ENCODE data around the gene CCDC85B.
A peak's percentile ranks its signal among the peaks of the same experiment; 100 is the strongest.

Gene CCDC85B

DNA sequence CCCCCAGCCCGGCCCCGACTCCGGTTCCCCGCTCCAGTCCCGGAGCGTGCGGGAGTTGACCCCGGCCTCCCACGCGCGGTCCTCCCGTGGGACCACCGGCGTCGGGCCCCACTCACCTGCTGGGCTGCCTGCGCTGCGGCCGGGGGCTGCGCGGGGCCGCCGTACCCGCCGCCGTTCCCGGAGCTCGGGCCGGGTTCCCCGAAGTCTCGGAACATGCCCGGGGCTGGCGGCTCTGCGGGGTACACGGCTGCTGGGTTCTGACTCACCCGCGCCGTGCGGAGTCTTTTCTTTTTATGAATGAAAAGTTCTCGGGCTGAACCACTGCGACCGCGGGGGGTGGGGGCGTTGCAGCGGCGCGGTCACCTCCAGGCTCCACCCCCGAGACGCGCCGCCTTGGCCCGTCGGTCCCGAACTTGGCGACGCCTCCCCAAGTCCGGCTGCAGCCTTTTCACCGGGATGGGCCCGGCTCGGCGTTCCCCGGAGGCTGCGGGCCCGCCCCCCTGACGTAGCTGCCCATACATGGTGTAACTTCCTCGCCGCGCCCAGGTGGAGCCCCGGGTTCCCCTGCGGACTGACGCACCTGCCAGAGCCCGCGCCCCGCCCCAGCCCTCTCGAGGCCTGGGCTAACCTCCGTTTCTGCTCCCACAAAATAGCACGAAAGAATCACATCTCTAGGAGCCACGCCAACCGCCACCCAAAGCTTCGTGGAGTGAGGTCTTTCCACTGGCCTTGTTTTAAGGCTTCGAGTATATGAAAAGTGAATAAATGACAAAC, 9.8 kb downstream of the CCDC85B start, which contains the start of gene FOSL1:
FOSL1 (minus strand) TSS at position 264 of the 774 bp plus-strand sequence; CDS start at position 215, 49 bp downstream.
- TF ChIP-seq, protein P1, sequence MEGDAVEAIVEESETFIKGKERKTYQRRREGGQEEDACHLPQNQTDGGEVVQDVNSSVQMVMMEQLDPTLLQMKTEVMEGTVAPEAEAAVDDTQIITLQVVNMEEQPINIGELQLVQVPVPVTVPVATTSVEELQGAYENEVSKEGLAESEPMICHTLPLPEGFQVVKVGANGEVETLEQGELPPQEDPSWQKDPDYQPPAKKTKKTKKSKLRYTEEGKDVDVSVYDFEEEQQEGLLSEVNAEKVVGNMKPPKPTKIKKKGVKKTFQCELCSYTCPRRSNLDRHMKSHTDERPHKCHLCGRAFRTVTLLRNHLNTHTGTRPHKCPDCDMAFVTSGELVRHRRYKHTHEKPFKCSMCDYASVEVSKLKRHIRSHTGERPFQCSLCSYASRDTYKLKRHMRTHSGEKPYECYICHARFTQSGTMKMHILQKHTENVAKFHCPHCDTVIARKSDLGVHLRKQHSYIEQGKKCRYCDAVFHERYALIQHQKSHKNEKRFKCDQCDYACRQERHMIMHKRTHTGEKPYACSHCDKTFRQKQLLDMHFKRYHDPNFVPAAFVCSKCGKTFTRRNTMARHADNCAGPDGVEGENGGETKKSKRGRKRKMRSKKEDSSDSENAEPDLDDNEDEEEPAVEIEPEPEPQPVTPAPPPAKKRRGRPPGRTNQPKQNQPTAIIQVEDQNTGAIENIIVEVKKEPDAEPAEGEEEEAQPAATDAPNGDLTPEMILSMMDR (IDR thresholded peaks at IDR 0.05; ENCODE audit: low read depth, low read length), result no peak
- DNase-seq (ENCODE audit: extremely low read depth, low read depth), result peak; percentile 94

DNA sequence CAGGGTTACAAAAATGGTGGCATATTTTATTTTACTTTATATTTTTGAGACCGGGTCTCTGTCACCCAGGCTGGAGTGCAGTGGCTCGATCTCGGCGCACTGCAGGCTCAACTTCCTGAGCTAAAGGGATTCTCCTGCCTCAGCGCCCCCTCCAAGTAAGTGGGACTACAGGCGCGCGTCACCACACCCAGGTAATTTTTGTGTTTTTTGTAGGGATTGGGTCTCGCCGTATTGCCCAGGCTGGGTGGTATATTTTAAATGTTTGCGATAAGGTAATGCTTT, 10.4 kb downstream of the CCDC85B start:
- DNase-seq (ENCODE audit: extremely low read depth, low read depth), result no peak
- TF ChIP-seq, protein P1 (IDR thresholded peaks at IDR 0.05; ENCODE audit: low read depth, low read length), result no peak

DNA sequence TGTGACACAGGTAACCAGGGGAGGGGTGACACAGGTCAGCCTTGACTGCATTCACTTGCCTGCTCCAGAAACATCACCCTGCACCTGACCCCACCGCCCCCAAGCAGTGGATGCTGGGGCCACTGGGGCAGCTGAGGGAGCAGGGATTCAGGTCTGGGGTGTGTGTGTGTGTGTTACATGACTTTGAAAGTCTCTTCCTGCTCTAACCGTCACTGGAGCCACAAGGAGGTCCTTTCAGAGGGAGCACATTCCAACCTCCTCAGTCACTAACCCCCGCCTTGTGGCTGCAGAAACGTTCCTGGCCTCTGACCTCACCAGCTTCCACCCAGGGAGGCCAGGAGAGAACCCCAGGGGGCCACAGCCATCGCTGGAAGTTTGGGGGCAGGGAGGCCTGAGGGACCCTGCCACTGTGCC, 12.6 kb downstream of the CCDC85B start:
- TF ChIP-seq, protein P1 (IDR thresholded peaks at IDR 0.05; ENCODE audit: low read depth, low read length), result no peak
- DNase-seq (ENCODE audit: extremely low read depth, low read depth), result peak; percentile 60

DNA sequence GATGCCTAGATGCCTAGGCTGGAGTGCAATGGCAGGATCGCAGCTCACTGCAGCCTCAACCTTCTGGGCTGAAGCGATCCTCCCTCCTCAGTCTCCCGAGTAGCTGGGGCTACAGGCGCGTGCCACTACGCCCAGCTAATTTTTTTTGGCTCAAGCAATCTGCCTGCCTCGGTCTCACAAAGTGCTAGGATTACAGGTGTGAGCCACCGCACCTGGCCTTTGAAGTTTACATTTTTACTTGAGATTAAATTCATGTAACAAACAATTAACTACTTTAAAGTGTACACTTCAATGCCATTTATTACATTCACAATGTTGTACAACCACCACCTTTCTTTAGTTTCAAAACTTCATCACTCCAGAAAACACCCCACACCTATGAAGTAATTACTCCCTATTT, 13.2 kb downstream of the CCDC85B start:
- TF ChIP-seq, protein P1 (IDR thresholded peaks at IDR 0.05; ENCODE audit: low read depth, low read length), result no peak
- DNase-seq (ENCODE audit: extremely low read depth, low read depth), result no peak

DNA sequence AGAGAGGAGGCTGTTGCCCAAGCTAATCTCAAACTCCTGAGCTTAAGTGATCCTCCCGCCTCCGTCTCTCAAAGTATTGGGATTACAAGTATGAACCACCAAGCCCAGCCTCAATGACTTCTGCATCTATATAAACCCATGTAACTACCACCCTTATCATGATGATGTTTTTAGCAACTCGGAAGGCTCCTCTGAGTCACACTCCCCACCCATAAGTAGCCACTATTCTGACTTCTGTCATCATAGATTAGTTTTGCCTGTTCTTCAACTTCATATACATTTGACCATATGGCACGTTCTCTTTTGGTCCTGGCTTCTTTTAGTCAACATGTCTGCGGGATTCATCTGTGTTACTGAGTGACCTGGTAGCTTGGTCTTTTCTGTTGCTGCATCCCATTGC, 16.1 kb downstream of the CCDC85B start:
- no peak for DNase-seq (ENCODE audit: extremely low read depth, low read depth)
- TF ChIP-seq, protein P1 (IDR thresholded peaks at IDR 0.05; ENCODE audit: low read depth, low read length), result no peak

DNA sequence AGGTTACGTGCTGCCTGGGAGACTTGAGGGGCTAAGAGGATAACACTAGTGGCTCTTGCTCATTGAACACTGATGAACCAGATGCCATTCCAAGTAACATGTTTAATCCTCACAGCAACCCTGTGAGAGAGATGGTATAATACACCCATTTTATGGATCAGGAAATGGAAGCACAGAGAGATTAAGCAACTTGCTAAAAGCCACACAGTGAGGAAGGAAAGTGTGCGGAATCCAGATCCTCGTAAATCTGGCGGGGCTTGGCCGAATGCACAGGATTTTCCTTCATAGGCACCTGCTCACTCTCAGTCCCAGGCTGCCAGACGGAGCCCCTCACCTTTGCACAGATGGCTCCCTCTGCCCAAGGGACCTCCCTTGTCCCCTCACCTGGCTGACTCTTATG, 17.4 kb downstream of the CCDC85B start:
- TF ChIP-seq, protein P1 (IDR thresholded peaks at IDR 0.05; ENCODE audit: low read depth, low read length), result no peak
- DNase-seq (ENCODE audit: extremely low read depth, low read depth), result no peak

DNA sequence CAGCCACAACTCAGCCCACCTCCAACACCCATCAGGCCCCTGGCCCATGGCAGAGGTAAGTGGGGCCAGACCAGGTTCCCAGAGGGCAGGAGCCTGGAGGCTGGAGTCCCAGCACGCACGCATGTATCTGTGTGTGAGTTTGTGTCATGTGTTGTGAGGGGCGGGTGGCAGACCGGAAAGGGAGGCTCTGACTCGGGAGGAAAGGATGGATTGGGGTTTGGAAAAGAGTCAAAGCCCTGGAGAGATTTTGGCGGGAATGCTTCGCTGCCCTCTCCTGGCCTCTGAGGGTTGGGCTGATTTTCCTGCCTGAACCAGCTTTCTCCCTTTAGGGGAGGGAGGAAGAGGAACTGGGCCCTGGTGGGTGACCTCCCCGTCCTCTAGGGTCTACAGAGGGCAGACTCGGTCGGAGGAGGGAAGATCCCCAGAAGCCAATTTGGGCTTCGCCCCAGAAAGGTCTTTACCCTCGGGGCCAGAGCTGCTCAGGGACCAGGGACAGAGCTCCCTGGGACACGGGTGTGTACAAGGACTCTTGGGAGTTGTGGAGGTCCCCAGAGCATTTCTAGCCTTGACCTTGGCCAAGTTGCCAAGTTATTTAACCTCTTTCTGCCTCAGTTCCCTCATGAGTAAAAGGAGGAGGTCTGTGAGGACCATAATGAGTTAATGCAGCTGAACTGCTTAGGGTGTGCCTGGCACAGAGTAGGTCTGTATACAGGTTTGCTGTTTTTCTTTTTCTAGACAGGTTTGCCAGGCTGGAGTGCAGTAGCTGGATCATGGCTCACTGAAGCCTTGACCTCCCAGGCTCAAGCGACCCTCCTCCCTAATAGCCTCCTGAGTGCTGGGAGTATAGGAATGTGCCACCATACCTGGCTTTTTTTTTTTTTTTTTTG, 21.5 kb downstream of the CCDC85B start:
- TF ChIP-seq, protein P1 (IDR thresholded peaks at IDR 0.05; ENCODE audit: low read depth, low read length), result peak; percentile 50
- DNase-seq (ENCODE audit: extremely low read depth, low read depth), result peak; percentile 75
